Kidney glomerular epithelial cell (primary cell): ENCODE data around the gene WDR91.
A peak's percentile ranks its signal among the peaks of the same experiment; 100 is the strongest.

Source experiments
- DNase-seq: peaks from one replicate; lab custom pipeline; 2025; lab: John Stamatoyannopoulos, UW

The WDR91 gene

GRCh38 chr7:135197906-135198655 is 13.2 kb downstream of the WDR91 start:
- DNase-seq = no peak

- DNase-seq = no peak
Measured at GRCh38 chr7:135197343-135197742, 14.0 kb downstream of the WDR91 start.

DNA sequence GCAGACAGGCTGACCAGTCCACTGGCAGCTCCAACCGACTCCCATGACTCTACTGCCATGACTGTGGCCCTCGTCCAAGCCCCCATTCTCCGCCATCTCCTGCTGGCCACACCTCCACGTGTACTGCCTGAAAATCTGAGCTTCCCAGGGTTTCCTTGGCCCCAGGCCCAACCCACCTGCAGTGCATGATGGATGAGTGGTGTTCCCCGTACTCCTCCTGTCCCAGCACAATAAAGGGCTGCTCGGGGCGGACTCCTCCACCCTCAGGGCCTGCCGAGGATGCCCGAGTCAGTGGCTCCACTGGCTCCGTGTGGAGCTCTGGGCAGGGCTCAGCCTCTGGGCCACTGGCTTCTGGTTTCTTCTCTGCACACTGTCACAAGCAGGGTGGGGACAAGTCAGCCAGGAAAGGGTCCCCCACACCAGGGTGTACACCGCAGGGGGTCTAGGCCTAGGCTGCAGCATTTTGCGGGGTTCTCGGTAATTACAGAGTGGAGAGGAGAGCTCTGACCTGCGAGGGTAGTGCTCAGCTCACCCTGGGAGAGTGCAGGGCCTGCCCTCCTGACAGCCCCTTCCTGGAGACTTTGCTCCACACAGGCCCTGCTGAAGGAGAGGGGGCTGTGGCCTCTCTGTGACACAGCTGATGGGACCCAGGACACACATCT is 15.2 kb downstream of the WDR91 start:
- DNase-seq = no peak

- no peak for DNase-seq
Measured at GRCh38 chr7:135195156-135195555, 16.2 kb downstream of the WDR91 start.

- DNase-seq = no peak
Measured at GRCh38 chr7:135194494-135195095, 16.7 kb downstream of the WDR91 start.

DNA sequence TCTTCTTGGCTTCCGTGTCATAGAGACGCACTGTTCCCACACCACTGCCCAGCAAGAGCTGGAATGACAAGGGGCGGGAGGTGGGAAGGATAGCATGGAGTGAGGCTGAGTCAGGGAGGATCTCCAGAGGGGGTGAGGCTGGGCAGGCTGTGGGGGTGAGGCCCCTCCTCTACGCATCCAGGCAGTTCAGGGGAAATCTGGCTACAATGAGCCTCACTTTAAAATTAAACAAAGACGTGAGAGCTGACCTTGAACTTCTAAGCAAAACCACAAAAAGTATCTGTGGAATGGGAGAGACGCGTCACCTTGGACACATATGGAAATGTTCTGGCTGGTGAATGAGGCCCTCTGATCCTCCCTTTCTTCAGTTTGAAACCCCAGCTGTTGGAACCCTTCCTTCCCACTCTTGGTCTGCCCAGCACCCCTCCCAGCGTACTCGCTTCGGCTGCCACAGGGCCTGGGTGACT is 17.7 kb downstream of the WDR91 start:
- no peak for DNase-seq

DNA sequence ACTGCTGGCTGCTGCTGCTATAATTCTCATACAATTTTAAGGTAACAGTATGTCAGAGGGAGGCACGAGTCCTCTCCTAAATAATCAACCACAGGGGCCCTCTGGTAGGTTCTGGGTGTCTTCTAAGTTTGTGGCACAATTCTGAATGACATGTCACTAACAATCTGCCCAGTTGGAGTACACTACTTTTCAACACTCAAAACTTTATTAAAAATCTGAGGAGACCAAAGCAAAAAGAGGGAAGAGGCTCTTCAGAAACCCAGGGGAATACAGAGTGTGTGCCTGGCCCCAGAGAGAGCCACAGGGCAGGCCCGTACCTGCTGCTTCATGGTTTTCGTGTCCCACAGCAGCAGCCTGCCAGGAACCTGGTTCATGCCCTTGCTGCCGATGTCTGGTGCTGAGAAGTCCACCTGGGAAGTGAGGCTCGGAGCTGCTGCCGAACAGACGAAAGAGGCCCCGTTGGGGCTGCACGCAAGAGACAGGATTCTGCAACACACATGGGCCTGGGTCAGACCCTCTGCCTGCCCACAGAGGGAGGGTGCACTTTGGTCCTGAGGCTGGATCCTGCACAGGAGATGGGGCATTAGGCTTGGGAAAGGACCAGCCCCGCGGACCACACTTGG is 18.3 kb downstream of the WDR91 start:
- no peak for DNase-seq

DNA sequence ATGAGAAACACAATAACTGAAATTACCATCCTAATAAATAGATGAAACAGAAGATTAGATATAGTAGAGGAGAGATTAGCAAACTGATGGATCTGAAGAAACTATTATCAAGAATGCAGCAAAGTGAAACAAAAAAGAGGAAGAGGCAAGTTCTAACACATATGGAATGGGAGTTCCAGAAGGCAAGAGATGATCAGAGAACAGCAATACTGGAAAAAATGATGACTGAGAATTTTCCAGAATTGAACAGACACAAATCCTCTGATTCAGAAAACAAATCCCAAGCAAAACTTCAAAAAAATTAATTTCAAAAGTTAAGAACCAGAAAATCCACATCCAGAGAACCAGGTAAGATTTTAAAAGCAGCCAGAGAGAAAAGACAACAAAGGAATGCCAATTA is 20.6 kb downstream of the WDR91 start:
- DNase-seq = no peak

DNA sequence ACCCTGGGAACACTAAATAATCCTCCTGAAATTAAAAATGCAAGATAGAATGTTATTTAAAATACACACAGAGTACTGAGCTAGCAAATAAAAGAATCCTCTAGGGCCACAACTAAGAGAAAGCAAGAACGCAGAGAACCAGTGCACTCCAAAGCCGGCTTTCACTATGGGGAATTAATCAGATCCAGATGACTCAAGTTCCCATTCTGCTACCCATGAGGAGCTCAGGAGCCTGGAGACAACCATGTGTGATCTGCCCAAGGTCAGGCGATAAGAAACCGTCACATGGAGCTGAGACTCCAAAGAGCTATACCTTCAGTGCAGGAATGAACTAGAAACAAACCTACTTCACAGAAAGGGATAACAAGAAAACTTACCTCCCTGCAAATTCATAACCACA is 21.4 kb downstream of the WDR91 start:
- DNase-seq = no peak

- no peak for DNase-seq
Measured at GRCh38 chr7:135189221-135189662, 22.1 kb downstream of the WDR91 start.

- no peak for DNase-seq
Measured at GRCh38 chr7:135188298-135188984, 22.9 kb downstream of the WDR91 start.

- no peak for DNase-seq
Measured at GRCh38 chr7:135186841-135187253, 24.5 kb downstream of the WDR91 start.

DNA sequence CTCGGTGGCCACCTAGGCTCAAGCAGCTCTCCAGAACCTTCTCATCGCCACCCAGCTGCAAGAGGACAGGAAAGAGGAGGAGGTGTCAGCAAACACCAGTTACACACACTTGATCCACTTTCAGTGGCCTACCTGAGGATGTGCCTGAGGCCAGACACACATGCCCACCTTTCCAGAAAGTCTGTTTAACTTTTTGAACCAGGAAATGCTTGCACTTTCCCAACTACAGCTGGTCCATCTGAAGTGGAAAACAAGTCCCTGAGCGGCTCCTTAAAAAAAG is 25.1 kb downstream of the WDR91 start:
- DNase-seq = no peak

DNA sequence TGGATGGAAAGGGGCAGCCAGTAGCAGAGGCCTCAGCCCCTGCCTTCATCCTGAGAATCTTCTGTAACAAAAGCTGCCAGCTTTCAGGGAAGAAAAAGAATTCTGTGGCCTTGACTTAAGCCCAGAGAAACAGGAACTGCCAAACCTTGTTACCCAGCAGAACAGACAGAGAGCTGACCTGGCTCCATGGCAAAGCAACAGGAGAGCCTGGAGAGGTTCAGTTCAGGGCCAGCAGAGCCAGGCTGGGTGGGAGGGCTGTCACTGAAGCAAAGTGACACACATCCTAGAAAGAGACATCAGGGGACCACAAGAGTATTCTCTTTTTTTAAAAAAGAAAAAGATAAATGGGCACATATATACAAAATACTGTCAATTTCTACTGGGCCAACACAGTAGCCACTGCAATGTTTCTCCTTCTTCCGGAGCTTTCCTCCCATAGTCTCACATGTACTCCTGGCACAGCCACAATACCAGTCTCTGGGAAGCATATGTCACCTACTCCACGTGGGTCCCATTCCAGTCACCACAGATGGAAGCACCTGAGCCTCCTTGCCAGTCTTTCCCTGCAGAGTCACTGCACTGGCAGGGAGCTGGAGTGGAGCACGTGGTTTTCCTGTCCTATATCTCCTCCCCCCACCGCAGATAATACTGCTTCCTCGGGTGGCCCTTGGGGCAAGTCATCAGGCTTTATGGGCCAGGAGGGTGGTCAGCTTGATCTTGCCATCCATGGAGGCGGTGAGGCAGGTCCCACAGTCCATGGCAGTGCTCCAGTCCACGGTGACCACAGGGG is 25.7 kb downstream of the WDR91 start:
- no peak for DNase-seq

- DNase-seq = no peak
Measured at GRCh38 chr7:135184254-135184841, 27.0 kb downstream of the WDR91 start.

DNA sequence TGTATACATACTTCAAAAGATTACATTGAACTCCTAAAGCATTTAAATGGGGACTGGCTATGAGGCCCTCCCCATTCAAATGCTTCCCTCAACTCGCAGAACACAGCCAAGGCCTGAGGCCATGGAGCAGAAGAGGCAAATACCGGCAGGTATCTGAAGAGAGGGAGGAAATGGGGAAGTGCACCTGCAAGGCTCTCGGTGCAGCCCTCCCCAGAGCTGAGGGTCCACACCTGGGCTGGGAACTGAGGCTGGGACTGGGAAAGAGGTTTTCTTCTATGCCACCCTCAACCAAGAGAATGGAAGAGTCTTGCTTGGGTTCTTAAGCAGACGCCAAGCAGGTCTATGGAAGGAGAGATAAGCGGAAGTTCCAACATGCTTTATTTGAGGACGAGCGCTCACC is 27.8 kb downstream of the WDR91 start:
- no peak for DNase-seq

DNA sequence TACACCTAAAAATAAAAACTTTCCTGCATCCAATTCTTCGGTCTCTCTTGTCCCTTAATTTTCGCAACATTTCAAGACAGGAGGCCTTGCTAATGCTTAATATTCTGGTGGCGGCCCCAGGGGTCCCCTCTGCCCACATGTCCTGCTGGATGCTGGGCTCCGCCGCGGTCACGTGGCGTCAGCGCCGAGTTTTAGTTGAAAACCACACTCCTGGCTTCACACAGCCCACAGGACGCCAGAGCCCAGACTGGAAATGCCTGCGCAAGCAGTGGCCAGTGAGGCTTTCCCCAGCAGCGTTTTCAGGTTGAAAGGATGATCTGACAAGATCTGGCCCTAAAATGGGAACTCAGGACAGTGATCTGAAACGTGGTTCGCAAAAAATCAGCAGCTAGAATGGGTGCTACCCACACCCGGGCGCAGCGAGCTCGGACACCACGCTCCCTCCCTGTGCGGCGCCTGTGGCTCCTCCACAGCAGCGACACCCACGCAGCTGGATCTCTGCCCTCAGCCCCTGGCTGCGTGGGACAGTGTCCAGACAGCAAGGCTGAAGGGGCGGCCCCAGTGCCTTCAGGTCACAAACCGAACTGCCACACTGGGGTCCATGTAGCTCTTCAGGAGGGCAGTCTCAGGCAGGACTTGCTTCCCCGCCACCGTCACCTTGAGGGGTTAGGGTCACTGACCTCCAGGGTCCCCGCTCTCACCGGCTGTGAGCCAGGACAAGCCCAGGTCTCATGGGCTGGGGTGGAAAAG is 29.2 kb downstream of the WDR91 start:
- DNase-seq = no peak

GRCh38 chr7:135181261-135181928 is 29.9 kb downstream of the WDR91 start:
- no peak for DNase-seq

GRCh38 chr7:135180122-135180521 is 31.2 kb downstream of the WDR91 start:
- DNase-seq = peak; percentile 17
